Measurements from ENCODE around the gene JAK1.

DNA sequence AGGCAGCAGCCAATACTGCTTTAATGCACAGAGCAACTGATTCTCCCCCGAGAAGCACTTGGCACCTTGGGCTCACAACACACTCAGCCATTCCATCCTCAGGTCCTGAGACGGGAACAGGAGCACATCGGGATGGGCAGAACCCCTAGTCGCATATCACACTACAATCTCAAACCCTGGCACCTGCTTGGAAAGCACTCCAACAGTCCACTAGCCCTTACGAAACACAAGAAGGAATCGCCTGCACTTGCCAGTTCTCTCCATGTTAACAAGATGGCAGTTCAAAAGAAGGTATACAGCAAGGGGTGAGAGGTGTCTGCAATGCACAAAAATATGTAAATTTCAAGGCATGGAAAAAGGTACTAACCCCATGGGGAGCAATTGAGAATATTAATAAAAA is 21.4 kb downstream of the JAK1 start:
- no peak for TF ChIP-seq GATA3 (IDR thresholded peaks at IDR 0.05; ENCODE audit: low read depth, low read length)
- TF ChIP-seq GATA2 (IDR thresholded peaks at IDR 0.05; ENCODE audit: low read depth, low read length) = no peak

Measured in SH-SY5Y (cell line).